CD4-positive, alpha-beta T cell treated with Interleukin-12 subunit alpha and Interleukin-12 subunit beta, for 1 hour (primary cell): ENCODE results near the gene ELOA2.
"Not testable (repeated sequence)": the region's sequence is repeated elsewhere in the genome, so short reads cannot be mapped to it uniquely, and the experiment has no call there.

ENCODE experiments used
- DNase-seq: peaks from one replicate; pipeline ENCODE4 v3.0.0-alpha.2; 2020

ELOA2 gene

GRCh38 chr18:47022821-47023220, 12.6 kb downstream of the ELOA2 start:
- not testable (repeated sequence) for DNase-seq

DNA sequence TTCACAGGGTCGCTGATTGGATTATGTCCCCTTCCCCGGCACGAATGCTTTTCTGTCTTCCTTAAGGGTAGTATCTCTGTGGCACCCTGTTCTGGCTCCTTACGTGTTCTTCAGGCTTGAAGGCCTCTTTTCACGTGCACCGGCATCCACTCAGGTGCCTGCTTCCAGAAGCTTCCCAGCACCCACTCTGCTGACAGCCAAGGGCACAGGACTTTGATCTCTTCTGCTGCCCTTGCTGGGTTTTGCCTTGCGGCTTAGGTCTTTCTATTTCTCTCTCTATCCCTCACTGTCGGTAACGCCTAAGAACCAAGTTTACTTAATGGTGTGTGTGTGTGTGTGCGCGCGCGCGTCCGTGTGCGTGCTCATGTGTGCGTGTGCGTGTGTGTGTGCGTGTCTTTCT, 14.7 kb downstream of the ELOA2 start:
- not testable (repeated sequence) for DNase-seq

GRCh38 chr18:47019870-47020269, 15.6 kb downstream of the ELOA2 start:
- DNase-seq: not testable (repeated sequence)
